HepG2 (cell line): ENCODE data around the gene ZNF483. TPM values are rescaled to one million over a fixed set of nuclear protein-coding genes. Genes with fewer than 3 reads are reported as not detected.
A peak's percentile ranks its signal among the peaks of the same experiment; 100 is the strongest.

ENCODE experiments used
- ATM ChIP-seq: fragments of 450-650 bp; IDR thresholded peaks from 2 replicates; pipeline ENCODE4 v1.7.1; 2017; ENCODE audit warnings: mild to moderate bottlenecking, borderline replicate concordance
- BORCS8-MEF2B ChIP-seq: sonication (generic); formaldehyde crosslinking; IDR thresholded peaks from 2 replicates; pipeline ENCODE4 v1.8.0; 2022; ENCODE audit warnings: mild to moderate bottlenecking, missing genetic modification reagents
- ETV5 ChIP-seq: IDR thresholded peaks from 2 replicates; pipeline ENCODE4 v1.6.1; 2018; ENCODE audit warnings: missing biosample characterization, missing genetic modification reagents, inconsistent platforms, borderline replicate concordance
- ETV6 ChIP-seq: sonication (generic); formaldehyde crosslinking; conservative IDR thresholded peaks from 2 replicates; pipeline ENCODE4 v1.4.0; 2020; ENCODE audit warnings: missing genetic modification reagents
- HDAC1 ChIP-seq: sonication (generic); formaldehyde crosslinking; IDR thresholded peaks from 2 replicates; pipeline ENCODE4 v1.5.1; 2020; ENCODE audit warnings: mild to moderate bottlenecking, missing genetic modification reagents
- HDAC2 ChIP-seq: sonication (generic); formaldehyde crosslinking; IDR thresholded peaks from 2 replicates; pipeline ENCODE4 v1.4.0; 2020; ENCODE audit warnings: missing genetic modification reagents
- HOXA5 ChIP-seq: sonication (generic); formaldehyde crosslinking; IDR thresholded peaks from 2 replicates; pipeline ENCODE4 v1.4.0; 2020; ENCODE audit warnings: missing genetic modification reagents
- IRX3 ChIP-seq: sonication (generic); formaldehyde crosslinking; IDR thresholded peaks from 2 replicates; pipeline ENCODE4 v1.8.1; 2023; ENCODE audit warnings: mild to moderate bottlenecking, low read depth, missing genetic modification reagents, borderline replicate concordance
- ISL2 ChIP-seq: sonication (generic); formaldehyde crosslinking; IDR thresholded peaks from 2 replicates; pipeline ENCODE4 v1.5.0; 2020; ENCODE audit warnings: missing genetic modification reagents
- ISX ChIP-seq: sonication (generic); formaldehyde crosslinking; conservative IDR thresholded peaks from 2 replicates; pipeline ENCODE4 v1.5.0; 2020; ENCODE audit warnings: missing genetic modification reagents
- KMT2B ChIP-seq: IDR thresholded peaks from 2 replicates; pipeline ENCODE4 v1.6.1; 2016; ENCODE audit warnings: missing genetic modification reagents, missing compliant biosample characterization
- LCORL ChIP-seq, 2 experiments: fragments of 450-650 bp in 1 of 2; sonication (generic) in 1 of 2; formaldehyde crosslinking in 1 of 2; IDR thresholded peaks; 2 replicates each; pipeline versions ENCODE4 v1.5.0 to v1.6.1; 2017 to 2020; ENCODE audit warnings: antibody characterized with exemption in 1 of 2, missing genetic modification reagents in 1 of 2
- MED1 ChIP-seq: sonication (generic); formaldehyde crosslinking; IDR thresholded peaks from 2 replicates; pipeline ENCODE4 v1.4.0; 2020; ENCODE audit warnings: missing genetic modification reagents
- MEIS2 ChIP-seq: sonication (generic); formaldehyde crosslinking; IDR thresholded peaks from 2 replicates; pipeline ENCODE4 v1.9.0; 2021; ENCODE audit warnings: mild to moderate bottlenecking, missing genetic modification reagents
- MXI1 ChIP-seq: IDR thresholded peaks from 3 replicates; pipeline ENCODE4 v1.6.1; 2012; ENCODE audit warnings: low read depth, low read length, inconsistent platforms, borderline replicate concordance
- NR2F6 ChIP-seq, 2 experiments: IDR thresholded peaks; 2 replicates each; pipeline ENCODE4 v1.6.1; 2016; ENCODE audit warnings: antibody characterized with exemption in 1 of 2, mild to moderate bottlenecking in 1 of 2
- PITX1 ChIP-seq: sonication (generic); formaldehyde crosslinking; IDR thresholded peaks from 2 replicates; pipeline ENCODE4 v1.5.1; 2020; ENCODE audit warnings: mild to moderate bottlenecking, missing genetic modification reagents
- SPEN ChIP-seq: sonication (generic); formaldehyde crosslinking; IDR thresholded peaks from 2 replicates; pipeline ENCODE4 v1.5.1; 2020; ENCODE audit warnings: low read depth, mild to moderate bottlenecking, missing genetic modification reagents
- TOPORS ChIP-seq: sonication (generic); formaldehyde crosslinking; IDR thresholded peaks from 2 replicates; pipeline ENCODE4 v1.8.0; 2023; ENCODE audit warnings: mild to moderate bottlenecking, missing genetic modification reagents
- ZC3H4 ChIP-seq: sonication (generic); formaldehyde crosslinking; IDR thresholded peaks from 2 replicates; pipeline ENCODE4 v1.4.0; 2020; ENCODE audit warnings: missing genetic modification reagents, borderline replicate concordance
- ZFAT ChIP-seq: sonication (generic); formaldehyde crosslinking; conservative IDR thresholded peaks from 2 replicates; pipeline ENCODE4 v1.8.1; 2023; ENCODE audit warnings: missing genetic modification reagents, inconsistent platforms
- ZFX ChIP-seq: sonication (generic); formaldehyde crosslinking; IDR thresholded peaks from 2 replicates; pipeline ENCODE4 v1.4.0; 2020; ENCODE audit warnings: mild to moderate bottlenecking, low read depth, missing genetic modification reagents, moderate library complexity
- ZNF160 ChIP-seq: sonication (generic); formaldehyde crosslinking; IDR thresholded peaks from 2 replicates; pipeline ENCODE4 v1.8.0; 2022; ENCODE audit warnings: mild to moderate bottlenecking, inconsistent platforms, missing genetic modification reagents
- ZNF260 ChIP-seq: sonication (generic); formaldehyde crosslinking; IDR thresholded peaks from 2 replicates; pipeline ENCODE4 v1.4.0; 2020; ENCODE audit warnings: missing genetic modification reagents, low read depth, mild to moderate bottlenecking, borderline replicate concordance
- ZNF850 ChIP-seq: sonication (generic); formaldehyde crosslinking; conservative IDR thresholded peaks from 2 replicates; pipeline ENCODE4 v1.9.0; 2021; ENCODE audit warnings: mild to moderate bottlenecking, missing genetic modification reagents
- polyA plus RNA-seq, 8 experiments: library from polyadenylated mRNA; depleted of rRNA in 3 of 8; stranded (reverse) in 7 of 8; unstranded in 1 of 8; fragments of >200 nt; fragmentation: Illumina TruSeq in 4 of 8; extraction: Trizol in 4 of 8; gene quantifications; 2 replicates each; pipeline versions ENCODE4 v1.2.1 to v1.2.3, GENCODE V29; 2011 to 2016; ENCODE audit warnings: low read depth in 4 of 8, missing spikeins in 1 of 8, mixed read lengths in 1 of 8; ENCODE audit not compliant: insufficient read depth in 1 of 8
- total RNA-seq, 5 experiments: library from RNA; depleted of rRNA; stranded (reverse); fragments of >200 nt; fragmentation: Illumina TruSeq; extraction: Trizol; gene quantifications; 2 replicates each; pipeline ENCODE4 v1.2.3, GENCODE V29; 2016; ENCODE audit warnings: low read depth in 1 of 5
- TF ChIP-seq, protein P1 (sequence below): sonication (generic); formaldehyde crosslinking; conservative IDR thresholded peaks from 2 replicates; pipeline ENCODE4 v1.8.0; 2022; ENCODE audit warnings: low read depth, missing genetic modification reagents
- TF ChIP-seq, protein P2 (sequence below): sonication (generic); formaldehyde crosslinking; IDR thresholded peaks from 2 replicates; pipeline ENCODE4 v1.8.1; 2023; ENCODE audit warnings: mild to moderate bottlenecking, moderate library complexity, missing genetic modification reagents
- TF ChIP-seq, protein P3 (sequence below): sonication (generic); formaldehyde crosslinking; IDR thresholded peaks from 2 replicates; pipeline ENCODE4 v1.4.0; 2020; ENCODE audit warnings: mild to moderate bottlenecking, missing genetic modification reagents

Gene ZNF483
- total and polyA plus RNA-seq, 2 of the 13 experiments (the other 11 are each of a cell fraction or from before 2014, with no cell fraction given) = 2.0 to 9.5 TPM

DNA sequence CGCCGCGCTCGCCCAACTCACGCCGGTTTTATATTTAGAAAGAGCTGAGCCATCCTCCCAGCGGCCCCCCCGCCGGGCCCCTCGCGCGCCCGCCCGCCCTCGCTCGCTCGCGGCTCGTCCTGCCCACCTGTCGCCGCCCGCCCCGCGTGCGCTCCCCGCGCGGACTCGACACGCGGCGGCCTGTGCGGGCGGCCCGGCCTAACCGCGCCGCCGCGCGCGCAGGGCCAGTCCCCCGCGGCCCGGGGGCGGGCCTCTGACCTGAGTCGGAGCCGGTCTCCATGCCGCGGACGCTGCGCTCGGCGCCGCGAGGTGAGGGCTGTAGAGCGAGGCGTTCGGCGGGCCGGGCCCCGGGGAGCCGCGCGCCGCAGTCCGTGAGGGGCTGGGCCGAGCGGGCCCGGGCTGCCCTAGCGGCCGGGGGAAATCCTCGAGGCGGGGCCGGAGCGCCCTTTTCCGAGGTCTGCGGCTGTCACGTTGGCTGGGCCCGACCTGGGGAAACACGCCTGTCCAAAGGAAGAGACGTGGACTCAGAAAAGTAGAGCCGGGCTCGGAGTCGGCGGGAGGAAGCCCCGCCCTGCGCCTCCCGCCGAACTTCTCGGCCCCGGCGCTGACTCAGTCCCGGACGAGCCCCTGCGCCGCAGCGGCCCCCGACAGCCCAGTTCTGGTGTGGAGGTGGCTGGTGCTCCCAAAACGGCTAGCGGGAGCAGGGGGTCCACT is 41.0 kb upstream of the ZNF483 start, which contains the start of gene ECPAS (continued):
- TF ChIP-seq LCORL (IDR thresholded peaks at IDR 0.05) (no peak), LCORL (CRISPR knock-in tag; IDR thresholded peaks at IDR 0.05) (peak; percentile 56; the same call in 1 of the 2 replicates), HDAC2 (CRISPR knock-in tag) (peak; percentile 35), TOPORS (0 out of 2 replicates have a peak, but pooled peaks have one; percentile 46), PITX1 (CRISPR knock-in tag) (no peak), ISX (CRISPR knock-in tag) (0 out of 2 replicates have a peak, but pooled peaks have one; percentile 18), ZNF160 (CRISPR knock-in tag) (peak; percentile 65; the same call in 1 of the 2 replicates), ISL2 (CRISPR knock-in tag) (0 out of 2 replicates have a peak, but pooled peaks have one; percentile 20), ATM (no peak), ZC3H4 (peak; percentile 57; the same call in 1 of the 2 replicates), KMT2B (CRISPR knock-in tag) (peak; percentile 64), SPEN (CRISPR knock-in tag) (0 out of 2 replicates have a peak, but pooled peaks have one; percentile 22), ZNF260 (CRISPR knock-in tag) (no peak), IRX3 (CRISPR knock-in tag) (no peak; the same call in 1 of the 2 replicates), ZFX (peak; percentile 90), HOXA5 (CRISPR knock-in tag) (peak; percentile 49; the same call in 1 of the 2 replicates), BORCS8-MEF2B (CRISPR knock-in tag) (peak; percentile 64; the same call in 1 of the 2 replicates), ETV5 (CRISPR knock-in tag) (peak; percentile 54; the same call in 1 of the 2 replicates), ZNF850 (CRISPR knock-in tag) (0 out of 2 replicates have a peak, but pooled peaks have one; percentile 41), ETV6 (no peak), MXI1 (peak; percentile 73; the same call in 2 of the 3 replicates), NR2F6 (IDR thresholded peaks at IDR 0.05) (no peak), NR2F6 (CRISPR knock-in tag; IDR thresholded peaks at IDR 0.05) (peak; percentile 39; the same call in 1 of the 2 replicates), HDAC1 (peak; percentile 72), ZFAT (CRISPR knock-in tag) (no peak), MEIS2 (CRISPR knock-in tag) (peak; percentile 28; the same call in 1 of the 2 replicates), MED1 (peak; percentile 68)
- TF ChIP-seq, protein P1, sequence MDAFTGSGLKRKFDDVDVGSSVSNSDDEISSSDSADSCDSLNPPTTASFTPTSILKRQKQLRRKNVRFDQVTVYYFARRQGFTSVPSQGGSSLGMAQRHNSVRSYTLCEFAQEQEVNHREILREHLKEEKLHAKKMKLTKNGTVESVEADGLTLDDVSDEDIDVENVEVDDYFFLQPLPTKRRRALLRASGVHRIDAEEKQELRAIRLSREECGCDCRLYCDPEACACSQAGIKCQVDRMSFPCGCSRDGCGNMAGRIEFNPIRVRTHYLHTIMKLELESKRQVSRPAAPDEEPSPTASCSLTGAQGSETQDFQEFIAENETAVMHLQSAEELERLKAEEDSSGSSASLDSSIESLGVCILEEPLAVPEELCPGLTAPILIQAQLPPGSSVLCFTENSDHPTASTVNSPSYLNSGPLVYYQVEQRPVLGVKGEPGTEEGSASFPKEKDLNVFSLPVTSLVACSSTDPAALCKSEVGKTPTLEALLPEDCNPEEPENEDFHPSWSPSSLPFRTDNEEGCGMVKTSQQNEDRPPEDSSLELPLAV (CRISPR knock-in tag) = no peak
- TF ChIP-seq, protein P2, sequence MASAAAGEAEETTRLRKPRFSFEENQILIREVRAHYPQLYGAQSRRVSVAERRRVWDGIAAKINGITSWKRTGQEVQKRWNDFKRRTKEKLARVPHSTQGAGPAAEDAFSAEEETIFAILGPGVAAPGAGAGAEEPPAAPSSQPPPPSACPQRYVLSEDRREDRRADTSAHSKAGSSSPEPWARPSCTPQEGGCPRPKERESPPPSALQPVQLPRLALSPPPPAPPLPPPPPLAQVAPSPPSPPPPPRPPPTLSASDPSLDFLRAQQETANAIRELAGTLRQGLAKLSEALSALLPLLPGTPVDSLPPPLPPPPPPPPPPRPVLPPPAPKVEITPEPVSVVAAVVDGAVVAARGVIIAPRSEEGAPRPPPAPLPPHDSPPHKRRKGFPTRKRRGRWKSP (CRISPR knock-in tag) = peak; percentile 81
- TF ChIP-seq, protein P3, sequence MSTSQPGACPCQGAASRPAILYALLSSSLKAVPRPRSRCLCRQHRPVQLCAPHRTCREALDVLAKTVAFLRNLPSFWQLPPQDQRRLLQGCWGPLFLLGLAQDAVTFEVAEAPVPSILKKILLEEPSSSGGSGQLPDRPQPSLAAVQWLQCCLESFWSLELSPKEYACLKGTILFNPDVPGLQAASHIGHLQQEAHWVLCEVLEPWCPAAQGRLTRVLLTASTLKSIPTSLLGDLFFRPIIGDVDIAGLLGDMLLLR = no peak
